ENCODE results near the gene SLAMF6.
"Not testable (repeated sequence)": the region's sequence is repeated elsewhere in the genome, so short reads cannot be mapped to it uniquely, and the experiment has no call there.

The SLAMF6 gene

DNA sequence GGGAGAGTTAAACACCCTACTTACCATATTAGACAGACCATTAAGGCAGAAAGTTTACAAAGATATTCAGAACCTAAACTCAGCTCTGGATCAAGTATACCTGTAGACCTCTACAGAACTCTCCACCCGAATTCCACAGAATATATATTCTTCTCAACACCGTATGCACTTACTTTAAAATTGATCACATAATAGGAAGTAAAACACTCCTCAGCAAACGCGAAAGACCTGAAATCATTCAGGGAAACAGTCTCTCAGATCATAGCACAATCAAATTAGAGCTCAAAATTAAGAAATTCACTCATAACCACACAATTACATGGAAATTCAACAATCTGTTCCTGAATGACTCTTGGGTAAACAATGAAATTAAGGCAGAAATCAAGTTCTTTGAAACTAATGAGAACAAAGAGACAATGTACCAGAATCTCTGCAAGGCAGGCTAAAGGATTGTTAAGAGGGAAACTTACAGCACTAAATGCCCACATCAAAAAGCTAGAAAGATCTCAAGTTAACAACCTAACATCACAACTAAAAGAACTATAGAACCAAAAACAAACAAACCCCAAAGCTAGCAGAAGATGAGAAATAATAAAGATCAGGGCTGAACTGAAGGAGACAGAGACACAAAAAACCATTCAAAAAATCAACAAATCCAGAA lies 37.1 kb upstream of the SLAMF6 start:
- no peak overlapping the region for H3K4me2 ChIP-seq
- H4K20me1 ChIP-seq (ENCODE audit: insufficient read depth): no peaks in the 10 kb centered on the region
- H3K36me3 ChIP-seq (ENCODE audit: insufficient read depth): no peaks in the 10 kb centered on the region
- no peaks in the 10 kb centered on the region for H3K4me1 ChIP-seq (ENCODE audit: low read depth, poor library complexity, severe bottlenecking)
- no peak overlapping the region for H3K4me3 ChIP-seq (IDR thresholded peaks at IDR 0.05; ENCODE audit: insufficient read depth, low read depth, low read length)
- no peak overlapping the region for H3K9ac ChIP-seq
- TF ChIP-seq, protein P1, sequence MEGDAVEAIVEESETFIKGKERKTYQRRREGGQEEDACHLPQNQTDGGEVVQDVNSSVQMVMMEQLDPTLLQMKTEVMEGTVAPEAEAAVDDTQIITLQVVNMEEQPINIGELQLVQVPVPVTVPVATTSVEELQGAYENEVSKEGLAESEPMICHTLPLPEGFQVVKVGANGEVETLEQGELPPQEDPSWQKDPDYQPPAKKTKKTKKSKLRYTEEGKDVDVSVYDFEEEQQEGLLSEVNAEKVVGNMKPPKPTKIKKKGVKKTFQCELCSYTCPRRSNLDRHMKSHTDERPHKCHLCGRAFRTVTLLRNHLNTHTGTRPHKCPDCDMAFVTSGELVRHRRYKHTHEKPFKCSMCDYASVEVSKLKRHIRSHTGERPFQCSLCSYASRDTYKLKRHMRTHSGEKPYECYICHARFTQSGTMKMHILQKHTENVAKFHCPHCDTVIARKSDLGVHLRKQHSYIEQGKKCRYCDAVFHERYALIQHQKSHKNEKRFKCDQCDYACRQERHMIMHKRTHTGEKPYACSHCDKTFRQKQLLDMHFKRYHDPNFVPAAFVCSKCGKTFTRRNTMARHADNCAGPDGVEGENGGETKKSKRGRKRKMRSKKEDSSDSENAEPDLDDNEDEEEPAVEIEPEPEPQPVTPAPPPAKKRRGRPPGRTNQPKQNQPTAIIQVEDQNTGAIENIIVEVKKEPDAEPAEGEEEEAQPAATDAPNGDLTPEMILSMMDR (conservative IDR thresholded peaks at IDR 0.05; ENCODE audit: low read depth, low read length): no peak
- no peak overlapping the region for H2AFZ ChIP-seq (ENCODE audit: low read depth)
- no peak overlapping the region for H3K27ac ChIP-seq
- H3K79me2 ChIP-seq (ENCODE audit: insufficient read depth, low read depth): no peaks in the 10 kb centered on the region
- no peaks in the 10 kb centered on the region for H3K27me3 ChIP-seq (ENCODE audit: insufficient read depth, low read depth)

DNA sequence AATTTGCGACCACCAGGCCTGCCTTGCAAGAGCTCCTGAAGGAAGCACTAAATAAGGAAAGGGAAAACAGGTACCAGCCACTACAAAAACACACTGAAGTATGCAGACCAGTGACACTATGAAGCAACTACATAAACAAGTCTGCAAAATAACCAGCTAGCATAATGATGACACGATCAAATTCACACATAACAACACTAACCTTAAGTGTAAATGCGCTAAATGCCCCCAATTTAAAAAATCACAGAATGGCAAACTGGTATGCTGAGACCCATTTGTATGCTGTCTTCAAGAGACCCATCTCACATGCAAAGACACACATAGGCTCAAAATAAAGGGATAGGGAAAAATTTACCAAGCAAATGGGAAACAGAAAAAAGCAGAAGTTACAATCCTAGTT lies 36.4 kb upstream of the SLAMF6 start:
- not testable (repeated sequence) for H3K79me2 ChIP-seq (ENCODE audit: insufficient read depth, low read depth); H3K9ac ChIP-seq; H3K27ac ChIP-seq; H3K36me3 ChIP-seq (ENCODE audit: insufficient read depth); H2AFZ ChIP-seq (ENCODE audit: low read depth); H4K20me1 ChIP-seq (ENCODE audit: insufficient read depth); H3K4me1 ChIP-seq (ENCODE audit: low read depth, poor library complexity, severe bottlenecking); H3K4me3 ChIP-seq (IDR thresholded peaks at IDR 0.05; ENCODE audit: insufficient read depth, low read depth, low read length); H3K27me3 ChIP-seq (ENCODE audit: insufficient read depth, low read depth); H3K4me2 ChIP-seq

- no peak overlapping the region for H3K4me2 ChIP-seq
- no peak overlapping the region for H2AFZ ChIP-seq (ENCODE audit: low read depth)
- H4K20me1 ChIP-seq (ENCODE audit: insufficient read depth): no peaks in the 10 kb centered on the region
- H3K9ac ChIP-seq: no peak overlapping the region
- H3K4me1 ChIP-seq (ENCODE audit: low read depth, poor library complexity, severe bottlenecking): no peaks in the 10 kb centered on the region
- no peaks in the 10 kb centered on the region for H3K36me3 ChIP-seq (ENCODE audit: insufficient read depth)
- H3K4me3 ChIP-seq (IDR thresholded peaks at IDR 0.05; ENCODE audit: insufficient read depth, low read depth, low read length): no peak overlapping the region
- H3K27ac ChIP-seq: no peak overlapping the region
- no peaks in the 10 kb centered on the region for H3K79me2 ChIP-seq (ENCODE audit: insufficient read depth, low read depth)
- TF ChIP-seq, protein P1 (conservative IDR thresholded peaks at IDR 0.05; ENCODE audit: low read depth, low read length): no peak
- H3K27me3 ChIP-seq (ENCODE audit: insufficient read depth, low read depth): no peaks in the 10 kb centered on the region
Observed at GRCh38 chr1:160558660-160559380, 35.8 kb upstream of the SLAMF6 start.

- H4K20me1 ChIP-seq (ENCODE audit: insufficient read depth): no peaks in the 10 kb centered on the region
- TF ChIP-seq, protein P1 (conservative IDR thresholded peaks at IDR 0.05; ENCODE audit: low read depth, low read length): no peak
- H3K9ac ChIP-seq: no peak overlapping the region
- H3K36me3 ChIP-seq (ENCODE audit: insufficient read depth): no peaks in the 10 kb centered on the region
- H3K4me1 ChIP-seq (ENCODE audit: low read depth, poor library complexity, severe bottlenecking): no peaks in the 10 kb centered on the region
- no peak overlapping the region for H3K27ac ChIP-seq
- H3K4me3 ChIP-seq (IDR thresholded peaks at IDR 0.05; ENCODE audit: insufficient read depth, low read depth, low read length): no peak overlapping the region
- no peak overlapping the region for H2AFZ ChIP-seq (ENCODE audit: low read depth)
- no peaks in the 10 kb centered on the region for H3K27me3 ChIP-seq (ENCODE audit: insufficient read depth, low read depth)
- no peaks in the 10 kb centered on the region for H3K79me2 ChIP-seq (ENCODE audit: insufficient read depth, low read depth)
- no peak overlapping the region for H3K4me2 ChIP-seq
Observed at GRCh38 chr1:160553778-160554177, 30.7 kb upstream of the SLAMF6 start.

DNA sequence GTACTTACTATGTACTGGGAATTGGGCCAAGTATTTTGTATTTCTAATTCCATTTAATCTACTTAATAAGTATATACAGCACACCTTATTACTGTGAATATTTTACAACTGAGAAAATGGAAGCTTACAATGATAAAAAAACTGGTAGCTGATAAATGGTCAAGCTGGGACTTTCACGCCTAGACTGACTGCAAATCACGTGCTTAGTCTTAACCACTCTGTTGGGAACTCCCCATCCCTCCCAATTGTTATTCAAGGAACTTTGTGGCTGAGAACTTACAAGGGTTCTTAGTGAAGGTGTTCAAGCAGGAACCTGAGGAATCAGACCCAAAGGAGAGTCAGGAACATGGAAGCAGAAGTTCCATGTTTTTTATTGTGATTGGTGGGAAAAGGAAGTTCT lies 29.4 kb upstream of the SLAMF6 start:
- Histone ChIP-seq H2AFZ (ENCODE audit: low read depth) (no peak overlapping the region), H3K79me2 (ENCODE audit: insufficient read depth, low read depth) (no peaks in the 10 kb centered on the region), H3K4me2 (no peak overlapping the region), H3K36me3 (ENCODE audit: insufficient read depth) (no peaks in the 10 kb centered on the region), H3K9ac (no peak overlapping the region), H4K20me1 (ENCODE audit: insufficient read depth) (no peaks in the 10 kb centered on the region), H3K27ac (no peak overlapping the region), H3K4me1 (ENCODE audit: low read depth, poor library complexity, severe bottlenecking) (no peaks in the 10 kb centered on the region), H3K4me3 (IDR thresholded peaks at IDR 0.05; ENCODE audit: insufficient read depth, low read depth, low read length) (no peak overlapping the region), H3K27me3 (ENCODE audit: insufficient read depth, low read depth) (no peaks in the 10 kb centered on the region)
- TF ChIP-seq, protein P1 (conservative IDR thresholded peaks at IDR 0.05; ENCODE audit: low read depth, low read length): no peak
